ENCODE results near the gene CSTF2T. TPM values are rescaled to one million over a fixed set of nuclear protein-coding genes. Genes with fewer than 3 reads are reported as not detected.

Gene CSTF2T
- total RNA-seq, 1 experiment from 2014 or later, result 27.5 TPM

DNA sequence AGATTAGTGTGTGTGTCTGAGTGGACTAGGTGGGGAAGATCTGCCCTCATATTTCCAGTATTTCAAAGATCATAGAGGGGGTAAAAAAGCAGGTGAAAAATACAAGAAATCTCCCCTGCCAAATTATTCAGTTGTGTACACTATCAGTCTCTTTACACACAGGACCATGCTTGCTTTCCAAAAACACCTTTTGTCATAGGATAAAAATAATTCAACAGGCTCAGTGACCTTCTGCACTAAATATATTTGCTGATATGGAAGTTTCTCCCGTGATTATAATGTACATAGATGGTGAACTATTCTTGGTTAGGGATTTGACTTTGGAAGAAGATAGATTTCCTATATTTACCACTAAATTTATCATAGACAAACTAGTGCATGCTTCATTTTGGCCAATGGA is 24.6 kb upstream of the CSTF2T start (continued):
- TF ChIP-seq, protein P1, sequence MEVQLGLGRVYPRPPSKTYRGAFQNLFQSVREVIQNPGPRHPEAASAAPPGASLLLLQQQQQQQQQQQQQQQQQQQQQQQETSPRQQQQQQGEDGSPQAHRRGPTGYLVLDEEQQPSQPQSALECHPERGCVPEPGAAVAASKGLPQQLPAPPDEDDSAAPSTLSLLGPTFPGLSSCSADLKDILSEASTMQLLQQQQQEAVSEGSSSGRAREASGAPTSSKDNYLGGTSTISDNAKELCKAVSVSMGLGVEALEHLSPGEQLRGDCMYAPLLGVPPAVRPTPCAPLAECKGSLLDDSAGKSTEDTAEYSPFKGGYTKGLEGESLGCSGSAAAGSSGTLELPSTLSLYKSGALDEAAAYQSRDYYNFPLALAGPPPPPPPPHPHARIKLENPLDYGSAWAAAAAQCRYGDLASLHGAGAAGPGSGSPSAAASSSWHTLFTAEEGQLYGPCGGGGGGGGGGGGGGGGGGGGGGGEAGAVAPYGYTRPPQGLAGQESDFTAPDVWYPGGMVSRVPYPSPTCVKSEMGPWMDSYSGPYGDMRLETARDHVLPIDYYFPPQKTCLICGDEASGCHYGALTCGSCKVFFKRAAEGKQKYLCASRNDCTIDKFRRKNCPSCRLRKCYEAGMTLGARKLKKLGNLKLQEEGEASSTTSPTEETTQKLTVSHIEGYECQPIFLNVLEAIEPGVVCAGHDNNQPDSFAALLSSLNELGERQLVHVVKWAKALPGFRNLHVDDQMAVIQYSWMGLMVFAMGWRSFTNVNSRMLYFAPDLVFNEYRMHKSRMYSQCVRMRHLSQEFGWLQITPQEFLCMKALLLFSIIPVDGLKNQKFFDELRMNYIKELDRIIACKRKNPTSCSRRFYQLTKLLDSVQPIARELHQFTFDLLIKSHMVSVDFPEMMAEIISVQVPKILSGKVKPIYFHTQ (CRISPR knock-in tag; IDR thresholded peaks at IDR 0.05), result no peak
- no peak for TF ChIP-seq ETV6 (CRISPR knock-in tag; IDR thresholded peaks at IDR 0.05)
- no peak for TF ChIP-seq OVOL2 (CRISPR knock-in tag; IDR thresholded peaks at IDR 0.05; ENCODE audit: borderline replicate concordance)
- TF ChIP-seq, protein P2, sequence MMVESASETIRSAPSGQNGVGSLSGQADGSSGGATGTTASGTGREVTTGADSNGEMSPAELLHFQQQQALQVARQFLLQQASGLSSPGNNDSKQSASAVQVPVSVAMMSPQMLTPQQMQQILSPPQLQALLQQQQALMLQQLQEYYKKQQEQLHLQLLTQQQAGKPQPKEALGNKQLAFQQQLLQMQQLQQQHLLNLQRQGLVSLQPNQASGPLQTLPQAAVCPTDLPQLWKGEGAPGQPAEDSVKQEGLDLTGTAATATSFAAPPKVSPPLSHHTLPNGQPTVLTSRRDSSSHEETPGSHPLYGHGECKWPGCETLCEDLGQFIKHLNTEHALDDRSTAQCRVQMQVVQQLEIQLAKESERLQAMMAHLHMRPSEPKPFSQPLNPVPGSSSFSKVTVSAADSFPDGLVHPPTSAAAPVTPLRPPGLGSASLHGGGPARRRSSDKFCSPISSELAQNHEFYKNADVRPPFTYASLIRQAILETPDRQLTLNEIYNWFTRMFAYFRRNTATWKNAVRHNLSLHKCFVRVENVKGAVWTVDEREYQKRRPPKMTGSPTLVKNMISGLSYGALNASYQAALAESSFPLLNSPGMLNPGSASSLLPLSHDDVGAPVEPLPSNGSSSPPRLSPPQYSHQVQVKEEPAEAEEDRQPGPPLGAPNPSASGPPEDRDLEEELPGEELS (CRISPR knock-in tag; IDR thresholded peaks at IDR 0.05), result no peak
- TF ChIP-seq ZNF671 (CRISPR knock-in tag; IDR thresholded peaks at IDR 0.05), result no peak
- no peak for TF ChIP-seq PRRX2 (CRISPR knock-in tag; IDR thresholded peaks at IDR 0.05)
- TF ChIP-seq CBFB (CRISPR knock-in tag; IDR thresholded peaks at IDR 0.05; ENCODE audit: low read depth), result no peak
- TF ChIP-seq, protein P3, sequence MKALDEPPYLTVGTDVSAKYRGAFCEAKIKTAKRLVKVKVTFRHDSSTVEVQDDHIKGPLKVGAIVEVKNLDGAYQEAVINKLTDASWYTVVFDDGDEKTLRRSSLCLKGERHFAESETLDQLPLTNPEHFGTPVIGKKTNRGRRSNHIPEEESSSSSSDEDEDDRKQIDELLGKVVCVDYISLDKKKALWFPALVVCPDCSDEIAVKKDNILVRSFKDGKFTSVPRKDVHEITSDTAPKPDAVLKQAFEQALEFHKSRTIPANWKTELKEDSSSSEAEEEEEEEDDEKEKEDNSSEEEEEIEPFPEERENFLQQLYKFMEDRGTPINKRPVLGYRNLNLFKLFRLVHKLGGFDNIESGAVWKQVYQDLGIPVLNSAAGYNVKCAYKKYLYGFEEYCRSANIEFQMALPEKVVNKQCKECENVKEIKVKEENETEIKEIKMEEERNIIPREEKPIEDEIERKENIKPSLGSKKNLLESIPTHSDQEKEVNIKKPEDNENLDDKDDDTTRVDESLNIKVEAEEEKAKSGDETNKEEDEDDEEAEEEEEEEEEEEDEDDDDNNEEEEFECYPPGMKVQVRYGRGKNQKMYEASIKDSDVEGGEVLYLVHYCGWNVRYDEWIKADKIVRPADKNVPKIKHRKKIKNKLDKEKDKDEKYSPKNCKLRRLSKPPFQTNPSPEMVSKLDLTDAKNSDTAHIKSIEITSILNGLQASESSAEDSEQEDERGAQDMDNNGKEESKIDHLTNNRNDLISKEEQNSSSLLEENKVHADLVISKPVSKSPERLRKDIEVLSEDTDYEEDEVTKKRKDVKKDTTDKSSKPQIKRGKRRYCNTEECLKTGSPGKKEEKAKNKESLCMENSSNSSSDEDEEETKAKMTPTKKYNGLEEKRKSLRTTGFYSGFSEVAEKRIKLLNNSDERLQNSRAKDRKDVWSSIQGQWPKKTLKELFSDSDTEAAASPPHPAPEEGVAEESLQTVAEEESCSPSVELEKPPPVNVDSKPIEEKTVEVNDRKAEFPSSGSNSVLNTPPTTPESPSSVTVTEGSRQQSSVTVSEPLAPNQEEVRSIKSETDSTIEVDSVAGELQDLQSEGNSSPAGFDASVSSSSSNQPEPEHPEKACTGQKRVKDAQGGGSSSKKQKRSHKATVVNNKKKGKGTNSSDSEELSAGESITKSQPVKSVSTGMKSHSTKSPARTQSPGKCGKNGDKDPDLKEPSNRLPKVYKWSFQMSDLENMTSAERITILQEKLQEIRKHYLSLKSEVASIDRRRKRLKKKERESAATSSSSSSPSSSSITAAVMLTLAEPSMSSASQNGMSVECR (CRISPR knock-in tag; IDR thresholded peaks at IDR 0.05; ENCODE audit: borderline replicate concordance), result no peak
- no peak for TF ChIP-seq FOXP1 (CRISPR knock-in tag; IDR thresholded peaks at IDR 0.05; ENCODE audit: borderline replicate concordance)
- TF ChIP-seq GABPB1 (CRISPR knock-in tag; IDR thresholded peaks at IDR 0.05), result no peak

GRCh38 chr10:51718804-51719291 is 19.5 kb upstream of the CSTF2T start:
- peak; percentile 95 for ATAC-seq
- no peaks in the 10 kb centered on the region for H3K27me3 Mint-ChIP-seq (ENCODE audit: low read depth)
- DNase-seq (ENCODE audit: low spot score), result no peak
- H3K9me3 Mint-ChIP-seq, result peaks cover 6% of the 10 kb centered on the region
- no peaks in the 10 kb centered on the region for H3K36me3 Mint-ChIP-seq
- peak overlapping the region; percentile 63 for H3K27ac Mint-ChIP-seq
- no peak overlapping the region for H3K4me3 Mint-ChIP-seq
- TF ChIP-seq ZNF512 (CRISPR knock-in tag; IDR thresholded peaks at IDR 0.05; ENCODE audit: borderline replicate concordance), result no peak
- TF ChIP-seq, protein P4, sequence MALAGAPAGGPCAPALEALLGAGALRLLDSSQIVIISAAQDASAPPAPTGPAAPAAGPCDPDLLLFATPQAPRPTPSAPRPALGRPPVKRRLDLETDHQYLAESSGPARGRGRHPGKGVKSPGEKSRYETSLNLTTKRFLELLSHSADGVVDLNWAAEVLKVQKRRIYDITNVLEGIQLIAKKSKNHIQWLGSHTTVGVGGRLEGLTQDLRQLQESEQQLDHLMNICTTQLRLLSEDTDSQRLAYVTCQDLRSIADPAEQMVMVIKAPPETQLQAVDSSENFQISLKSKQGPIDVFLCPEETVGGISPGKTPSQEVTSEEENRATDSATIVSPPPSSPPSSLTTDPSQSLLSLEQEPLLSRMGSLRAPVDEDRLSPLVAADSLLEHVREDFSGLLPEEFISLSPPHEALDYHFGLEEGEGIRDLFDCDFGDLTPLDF (CRISPR knock-in tag; IDR thresholded peaks at IDR 0.05), result no peak
- TF ChIP-seq FOXP1 (CRISPR knock-in tag; IDR thresholded peaks at IDR 0.05; ENCODE audit: borderline replicate concordance), result no peak
- ChIA-PET CTCF (interaction anchor here (0.7 kb wide), 1 partner anchor 543 kb away, joined by 3 read pairs; no protein-coding TSS in a partner anchor), POLR2A (no interaction called here)
- H3K4me1 Mint-ChIP-seq, result peaks cover 22% of the 10 kb centered on the region

Measured in WTC11 (cell line).